Esophagus squamous epithelium (tissue), 4 donors: Measurements from ENCODE around the gene OVOL1.

ENCODE experiments used
- CTCF ChIP-seq, 6 experiments: fragments of 450-650 bp in 4 of 6; fragments of 200-600 bp in 2 of 6; sonication (generic) in 2 of 6; IDR thresholded peaks; one replicate each; pipeline ENCODE4 v1.5.1; 2016 to 2019; ENCODE audit warnings: antibody characterized with exemption in 6 of 6, mild to moderate bottlenecking in 4 of 6, moderate library complexity in 4 of 6
- POLR2A ChIP-seq, 4 donors: fragments of 450-650 bp; IDR thresholded peaks; one replicate each; pipeline ENCODE4 v1.6.1; 2017; ENCODE audit warnings: antibody characterized with exemption in 4 of 4, mild to moderate bottlenecking in 4 of 4, moderate library complexity in 3 of 4

DNA sequence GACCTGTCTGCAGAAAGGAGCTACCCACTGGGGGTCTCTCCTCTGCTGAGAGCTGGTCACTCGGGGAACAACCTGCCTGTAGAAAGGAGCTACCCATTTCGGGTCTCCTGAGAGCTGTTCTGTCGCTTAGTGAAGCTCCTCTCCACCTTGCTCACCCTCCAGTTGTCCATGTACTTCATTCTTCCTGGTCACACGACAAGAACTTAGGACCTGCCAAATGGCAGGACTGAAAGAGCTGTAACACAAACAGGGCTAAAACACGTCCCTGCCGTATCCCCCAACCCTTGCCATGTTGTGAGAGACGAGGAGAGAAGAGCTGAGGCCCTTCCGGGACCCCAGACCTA is 42.2 kb upstream of the OVOL1 start:
- TF ChIP-seq CTCF (IDR thresholded peaks at IDR 0.05): no peak
- TF ChIP-seq POLR2A (IDR thresholded peaks at IDR 0.05): no peak
